Colon (tissue), 2 donors: ENCODE measurements around the gene QPCT.
"Not testable (repeated sequence)": the region's sequence is repeated elsewhere in the genome, so short reads cannot be mapped to it uniquely, and the experiment has no call there.

ENCODE experiments used
- FAIRE-seq: peaks from 2 replicates; lab custom pipeline; 2012; peaks lifted over from hg19 to GRCh38; lab: Jason Lieb, UNC
- donor health status: control.
- donor health status: control.

The QPCT gene

GRCh38 chr2:37358466-37358865 is 14.0 kb downstream of the QPCT start:
- no peak for FAIRE-seq

- FAIRE-seq, result no peak
Measured at GRCh38 chr2:37361216-37361815, 16.9 kb downstream of the QPCT start.

GRCh38 chr2:37361994-37362698 is 17.7 kb downstream of the QPCT start:
- no peak for FAIRE-seq

GRCh38 chr2:37364351-37364750 is 19.9 kb downstream of the QPCT start:
- FAIRE-seq, result no peak

GRCh38 chr2:37365669-37366068 is 21.2 kb downstream of the QPCT start:
- no peak for FAIRE-seq

- FAIRE-seq, result no peak
Measured at GRCh38 chr2:37366773-37367172, 22.3 kb downstream of the QPCT start.

GRCh38 chr2:37367310-37367709 is 22.9 kb downstream of the QPCT start:
- no peak for FAIRE-seq

- no peak for FAIRE-seq
Measured at GRCh38 chr2:37367984-37368383, 23.6 kb downstream of the QPCT start.

- no peak for FAIRE-seq
Measured at GRCh38 chr2:37370666-37371065, 26.2 kb downstream of the QPCT start.

- FAIRE-seq, result no peak
Measured at GRCh38 chr2:37372000-37372399, 27.6 kb downstream of the QPCT start.

- no peak for FAIRE-seq
Measured at GRCh38 chr2:37375741-37376288, 31.4 kb downstream of the QPCT start.

GRCh38 chr2:37376421-37377186 is 32.2 kb downstream of the QPCT start:
- FAIRE-seq, result no peak

GRCh38 chr2:37377187-37377532 is 32.7 kb downstream of the QPCT start:
- no peak for FAIRE-seq

GRCh38 chr2:37378411-37378810 is 34.0 kb downstream of the QPCT start:
- FAIRE-seq, result no peak

- FAIRE-seq, result no peak
Measured at GRCh38 chr2:37379881-37380296, 35.5 kb downstream of the QPCT start.

- FAIRE-seq, result not testable (repeated sequence)
Measured at GRCh38 chr2:37380787-37381186, 36.4 kb downstream of the QPCT start.

- not testable (repeated sequence) for FAIRE-seq
Measured at GRCh38 chr2:37384261-37384660, 39.8 kb downstream of the QPCT start.

- FAIRE-seq, result no peak
Measured at GRCh38 chr2:37387148-37387835, 42.9 kb downstream of the QPCT start.

GRCh38 chr2:37388074-37388473 is 43.6 kb downstream of the QPCT start:
- no peak for FAIRE-seq

GRCh38 chr2:37389395-37389794 is 45.0 kb downstream of the QPCT start:
- no peak for FAIRE-seq

GRCh38 chr2:37389989-37390765 is 45.7 kb downstream of the QPCT start:
- FAIRE-seq, result no peak

GRCh38 chr2:37390777-37391176 is 46.3 kb downstream of the QPCT start:
- no peak for FAIRE-seq
